Raji (cell line): ENCODE data around the gene ATP5F1A.

Experiments used
- POLR2A ChIP-seq: IDR thresholded peaks from 2 replicates; pipeline ENCODE4 v1.6.1; 2011; ENCODE audit warnings: low read depth, low read length, control low read depth; ENCODE audit not compliant: insufficient read depth

ATP5F1A gene

GRCh38 chr18:46084431-46084830, 13.7 kb downstream of the ATP5F1A start:
- no peak for TF ChIP-seq POLR2A

- no peak for TF ChIP-seq POLR2A
Observed at GRCh38 chr18:46080156-46080555, 17.9 kb downstream of the ATP5F1A start.

- TF ChIP-seq POLR2A: no peak
Observed at GRCh38 chr18:46079336-46079735, 18.8 kb downstream of the ATP5F1A start.

GRCh38 chr18:46073474-46074331, 24.4 kb downstream of the ATP5F1A start:
- TF ChIP-seq POLR2A: no peak

- TF ChIP-seq POLR2A: no peak
Observed at GRCh38 chr18:46072959-46073358, 25.1 kb downstream of the ATP5F1A start.

GRCh38 chr18:46072376-46072867, 25.7 kb downstream of the ATP5F1A start:
- no peak for TF ChIP-seq POLR2A

GRCh38 chr18:46071653-46072375, 26.3 kb downstream of the ATP5F1A start, which contains the start of gene PSTPIP2:
PSTPIP2 (minus strand) TSS chr18:46072260; CDS start chr18:46072188, 72 bp downstream.
- no peak for TF ChIP-seq POLR2A

GRCh38 chr18:46070815-46071652, 27.1 kb downstream of the ATP5F1A start:
- TF ChIP-seq POLR2A: no peak

GRCh38 chr18:46070232-46070631, 27.9 kb downstream of the ATP5F1A start:
- TF ChIP-seq POLR2A: no peak

GRCh38 chr18:46069524-46069923, 28.6 kb downstream of the ATP5F1A start:
- TF ChIP-seq POLR2A: no peak

- TF ChIP-seq POLR2A: no peak
Observed at GRCh38 chr18:46068763-46069162, 29.3 kb downstream of the ATP5F1A start.

- TF ChIP-seq POLR2A: no peak
Observed at GRCh38 chr18:46067438-46068007, 30.6 kb downstream of the ATP5F1A start.

- TF ChIP-seq POLR2A: no peak
Observed at GRCh38 chr18:46062781-46063180, 35.3 kb downstream of the ATP5F1A start.

- no peak for TF ChIP-seq POLR2A
Observed at GRCh38 chr18:46061796-46062195, 36.3 kb downstream of the ATP5F1A start.

- no peak for TF ChIP-seq POLR2A
Observed at GRCh38 chr18:46061387-46061786, 36.7 kb downstream of the ATP5F1A start.

- TF ChIP-seq POLR2A: no peak
Observed at GRCh38 chr18:46060359-46060841, 37.7 kb downstream of the ATP5F1A start.
